ENCODE results near the gene C2CD4B.

C2CD4B gene

GRCh38 chr15:62119227-62119864, 45.7 kb downstream of the C2CD4B start:
- DNase-seq (ENCODE audit: low read depth in 2 of 2): no peak

DNA sequence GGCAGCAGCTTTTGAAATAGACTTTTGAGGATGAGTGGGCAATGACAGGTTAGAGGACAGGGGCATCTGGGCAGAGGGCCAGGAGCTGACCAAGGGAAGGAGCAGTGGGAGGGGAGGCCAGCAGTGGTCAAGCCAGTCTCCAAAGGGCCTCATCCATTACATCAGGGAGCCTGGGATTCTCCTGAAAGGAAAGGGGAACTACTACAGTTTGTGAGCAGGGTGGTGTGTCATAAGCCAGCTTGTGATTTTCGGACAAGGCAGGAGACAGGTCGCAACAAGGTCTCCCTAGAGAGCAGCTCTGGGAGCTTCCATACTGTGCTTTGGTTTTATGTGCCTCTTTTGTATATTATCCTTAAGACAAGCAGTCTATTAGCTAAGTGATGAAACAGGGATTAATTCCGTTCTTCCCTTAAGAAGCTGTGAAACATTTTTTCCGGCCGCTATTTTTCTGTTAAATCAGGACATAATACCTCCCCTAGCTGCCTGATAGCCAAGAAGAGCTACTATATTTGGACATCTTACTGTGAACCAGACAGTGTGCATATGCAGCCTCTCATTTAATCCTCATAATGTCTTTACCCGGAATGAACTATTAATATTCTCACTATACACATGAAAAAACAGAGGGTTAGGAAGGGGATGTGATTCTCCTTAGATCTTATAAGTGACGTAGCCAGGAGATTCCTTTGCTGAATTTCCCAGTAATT, 46.4 kb downstream of the C2CD4B start:
- DNase-seq (ENCODE audit: low read depth in 2 of 2): no peak

DNA sequence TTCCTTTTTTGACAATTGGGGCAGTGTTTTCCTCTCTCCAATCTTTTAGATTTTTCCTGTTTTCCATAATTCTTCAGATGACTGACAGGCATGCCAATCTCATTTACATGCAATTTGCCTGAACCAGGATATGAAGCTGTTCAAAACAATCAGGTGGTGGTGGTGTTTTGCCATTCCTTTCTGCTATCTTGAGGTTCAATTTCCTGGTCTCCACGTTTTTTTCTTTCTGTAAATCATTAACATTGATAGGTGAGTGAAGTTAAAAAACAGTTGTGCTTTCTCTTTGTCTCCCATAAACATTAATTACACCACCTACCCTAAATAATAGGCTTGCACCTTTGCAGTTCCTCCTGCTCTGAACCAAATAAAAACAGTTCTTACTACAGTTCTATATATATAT, 49.2 kb downstream of the C2CD4B start:
- no peak for DNase-seq (ENCODE audit: low read depth in 2 of 2)

All from stimulated activated CD8-positive, alpha-beta memory T cell treated with anti-CD3 and anti-CD28 coated beads, Interleukin-15, amount 100 ng/mL, for 4 hours (primary cell).